Gastrocnemius medialis (tissue), 4 donors: ENCODE data around the gene TMEM272. TPM values are rescaled to one million over a fixed set of nuclear protein-coding genes. Genes with fewer than 3 reads are reported as not detected.

ENCODE experiments used
- ATAC-seq, 2 donors: fragments of 150-250 bp; one replicate each; pipeline ENCODE4 v1.9.1; 2016
- DNase-seq, 2 donors: peaks; one replicate each; pipeline ENCODE4 v3.0.0-alpha.2; 2019
- H3K27ac ChIP-seq, 4 donors: fragments of 200-600 bp; sonication (generic); 1 replicate in 1 of 4; 2 replicates in 3 of 4; pipeline ENCODE4 v1.5.1; 2016 to 2018; ENCODE audit warnings: mild to moderate bottlenecking in 2 of 4, moderate library complexity in 1 of 4
- H3K27me3 ChIP-seq, 3 donors: fragments of 200-600 bp; sonication (generic) in 2 of 3; 1 replicate in 1 of 3; 2 replicates in 2 of 3; pipeline versions ENCODE4 v1.5.1 to v1.6.0; 2016 to 2019; ENCODE audit warnings: mild to moderate bottlenecking in 1 of 3, moderate library complexity in 1 of 3
- H3K36me3 ChIP-seq, 2 donors: fragments of 200-600 bp; sonication (generic) in 1 of 2; one replicate each; pipeline ENCODE4 v1.5.1; 2017 to 2018
- H3K4me1 ChIP-seq, 2 donors: fragments of 200-600 bp; sonication (generic) in 1 of 2; one replicate each; pipeline ENCODE4 v1.5.1; 2016 to 2017; ENCODE audit warnings: mild to moderate bottlenecking in 2 of 2
- H3K4me3 ChIP-seq, 4 donors: fragments of 200-600 bp; sonication (generic) in 3 of 4; 1 replicate in 1 of 4; 2 replicates in 3 of 4; pipeline ENCODE4 v1.5.1; 2016 to 2019; ENCODE audit warnings: mild to moderate bottlenecking in 2 of 4
- H3K9me3 ChIP-seq, 3 donors: fragments of 200-600 bp; sonication (generic) in 2 of 3; 1 replicate in 1 of 3; 2 replicates in 2 of 3; pipeline ENCODE4 v1.5.1; 2016 to 2019
- POLR2A ChIP-seq, 2 donors: fragments of 450-650 bp; IDR thresholded peaks; one replicate each; pipeline ENCODE4 v1.6.1; 2017; ENCODE audit warnings: antibody characterized with exemption in 2 of 2, mild to moderate bottlenecking in 2 of 2, moderate library complexity in 2 of 2
- in situ Hi-C, 4 donors: fragments of 200-750 bp; cut with MboI; loops; one replicate each; pipeline versions ENCODE4 v1.15.0 to v1.8.0; 2017; ENCODE audit warnings: low sequenced_read_pairs in 4 of 4
- intact Hi-C: fragments of 100-400 bp; cut with DNase I; formaldehyde crosslinking; loops from one replicate; pipeline ENCODE4 v1.15.1; 2023; ENCODE audit warnings: low total_unique reads
- total RNA-seq, 4 donors: library from RNA; depleted of rRNA; stranded (reverse); fragments of >200 nt; gene quantifications; one replicate each; pipeline versions ENCODE4 v1.1.0 to v1.2.3, GENCODE V29; 2016
- TF ChIP-seq, protein P1 (sequence below), 5 experiments: fragments of 450-650 bp in 3 of 5; fragments of 200-600 bp in 2 of 5; sonication (generic) in 2 of 5; IDR thresholded peaks in 4 of 5; conservative IDR thresholded peaks in 1 of 5; 1 replicate in 4 of 5; 2 replicates in 1 of 5; pipeline ENCODE4 v1.5.1; 2016 to 2019; ENCODE audit warnings: antibody characterized with exemption in 5 of 5, mild to moderate bottlenecking in 3 of 5, moderate library complexity in 3 of 5

The TMEM272 gene
- total RNA-seq, 4 donors from 2014 or later: 0.20 to 0.41 (median 0.27) TPM; not detected in 1

- TF ChIP-seq, protein P1, sequence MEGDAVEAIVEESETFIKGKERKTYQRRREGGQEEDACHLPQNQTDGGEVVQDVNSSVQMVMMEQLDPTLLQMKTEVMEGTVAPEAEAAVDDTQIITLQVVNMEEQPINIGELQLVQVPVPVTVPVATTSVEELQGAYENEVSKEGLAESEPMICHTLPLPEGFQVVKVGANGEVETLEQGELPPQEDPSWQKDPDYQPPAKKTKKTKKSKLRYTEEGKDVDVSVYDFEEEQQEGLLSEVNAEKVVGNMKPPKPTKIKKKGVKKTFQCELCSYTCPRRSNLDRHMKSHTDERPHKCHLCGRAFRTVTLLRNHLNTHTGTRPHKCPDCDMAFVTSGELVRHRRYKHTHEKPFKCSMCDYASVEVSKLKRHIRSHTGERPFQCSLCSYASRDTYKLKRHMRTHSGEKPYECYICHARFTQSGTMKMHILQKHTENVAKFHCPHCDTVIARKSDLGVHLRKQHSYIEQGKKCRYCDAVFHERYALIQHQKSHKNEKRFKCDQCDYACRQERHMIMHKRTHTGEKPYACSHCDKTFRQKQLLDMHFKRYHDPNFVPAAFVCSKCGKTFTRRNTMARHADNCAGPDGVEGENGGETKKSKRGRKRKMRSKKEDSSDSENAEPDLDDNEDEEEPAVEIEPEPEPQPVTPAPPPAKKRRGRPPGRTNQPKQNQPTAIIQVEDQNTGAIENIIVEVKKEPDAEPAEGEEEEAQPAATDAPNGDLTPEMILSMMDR (IDR thresholded peaks at IDR 0.05 in 4 of 5, conservative IDR thresholded peaks at IDR 0.05 in 1 of 5): no peak
- no peak for TF ChIP-seq POLR2A (IDR thresholded peaks at IDR 0.05)
- H3K4me1 ChIP-seq: peaks cover 16 to 21% of the 10 kb centered on the region in 2 donors
- intact Hi-C loops (loop anchor here (1.0 to 2.0 kb wide), 2 partner anchors 16 to 311 kb away; no protein-coding TSS in a partner anchor), in situ Hi-C loops (loop anchor here (10.0 to 25.0 kb wide), 8 partner anchors 196 to 639 kb away; partner anchors contain the start of genes NEK5 (in 2 of the 4), ALG11 (in 1 of the 4), ATP7B (in 1 of the 4) and CKAP2 (in 1 of the 4))
- no peaks in the 10 kb centered on the region for H3K9me3 ChIP-seq
- H3K27me3 ChIP-seq: no peaks in the 10 kb centered on the region
- no peak for DNase-seq
- ATAC-seq: no peak
- no peak overlapping the region for H3K27ac ChIP-seq
- no peaks in the 10 kb centered on the region for H3K36me3 ChIP-seq
- no peak overlapping the region for H3K4me3 ChIP-seq
These were observed 29.1 kb downstream of the TMEM272 start for GRCh38 chr13:51815848-51816247.

DNA sequence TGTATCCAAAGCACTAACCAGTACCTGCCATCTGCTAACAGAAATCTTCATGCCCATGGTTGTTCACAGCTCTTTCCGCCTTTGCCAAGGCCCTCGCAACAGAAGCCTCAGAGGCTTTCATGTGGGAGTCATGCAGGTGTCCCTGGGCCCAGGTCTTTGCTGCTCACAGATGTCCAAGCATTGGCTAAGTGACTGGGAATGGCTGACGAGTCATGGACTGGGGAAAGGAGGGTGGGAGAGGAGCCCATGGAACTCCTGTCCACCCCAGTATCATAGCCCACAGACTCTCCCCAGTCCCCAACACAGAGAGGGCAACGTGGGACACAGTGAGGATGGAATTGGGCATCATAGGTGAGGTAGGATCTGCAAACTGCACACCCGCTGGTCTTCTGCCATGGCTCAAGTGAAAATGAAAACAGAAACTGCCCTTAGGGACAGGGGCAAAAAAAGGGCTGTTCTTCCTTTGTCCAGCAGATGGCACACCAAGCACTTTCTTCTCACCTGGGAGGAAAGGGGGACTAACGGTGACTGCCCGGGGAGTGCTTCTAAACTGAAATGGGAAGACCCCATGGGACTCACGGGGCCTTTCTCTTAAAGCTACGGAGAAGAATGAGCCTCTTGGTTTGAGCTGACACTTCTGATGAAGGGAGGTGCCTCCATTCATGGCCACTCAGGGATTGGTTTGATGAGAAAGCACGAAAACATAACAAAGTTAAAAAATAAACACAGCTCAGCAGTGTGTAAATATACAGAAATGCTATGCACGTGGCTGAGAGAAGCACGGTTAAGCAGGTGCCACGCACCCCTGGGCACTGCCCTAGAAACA, 29.9 kb downstream of the TMEM272 start:
- in situ Hi-C loops: loop anchor here (10.0 to 25.0 kb wide), 8 partner anchors 197 to 640 kb away; partner anchors contain the start of genes NEK5 (in 2 of the 4), ALG11 (in 1 of the 4), ATP7B (in 1 of the 4) and CKAP2 (in 1 of the 4)
- Histone ChIP-seq H3K4me1 (peaks cover 16 to 21% of the 10 kb centered on the region in 2 donors), H3K36me3 (no peaks in the 10 kb centered on the region), H3K27ac (no peak overlapping the region), H3K4me3 (peak overlapping the region in 2 of 4 donors; percentile 13 to 33), H3K9me3 (no peaks in the 10 kb centered on the region), H3K27me3 (no peaks in the 10 kb centered on the region)
- ATAC-seq (peak; percentile 46 to 79), DNase-seq (peak in 1 of 2 donors; percentile 51)
- intact Hi-C loops: loop anchor here (1.0 to 5.0 kb wide), 3 partner anchors 17 to 312 kb away; partner anchors contain the start of genes ALG11 and ATP7B
- TF ChIP-seq, protein P1 (IDR thresholded peaks at IDR 0.05 in 4 of 5, conservative IDR thresholded peaks at IDR 0.05 in 1 of 5): peak; percentile 58 to 85 (median 78)
- no peak for TF ChIP-seq POLR2A (IDR thresholded peaks at IDR 0.05)

DNA sequence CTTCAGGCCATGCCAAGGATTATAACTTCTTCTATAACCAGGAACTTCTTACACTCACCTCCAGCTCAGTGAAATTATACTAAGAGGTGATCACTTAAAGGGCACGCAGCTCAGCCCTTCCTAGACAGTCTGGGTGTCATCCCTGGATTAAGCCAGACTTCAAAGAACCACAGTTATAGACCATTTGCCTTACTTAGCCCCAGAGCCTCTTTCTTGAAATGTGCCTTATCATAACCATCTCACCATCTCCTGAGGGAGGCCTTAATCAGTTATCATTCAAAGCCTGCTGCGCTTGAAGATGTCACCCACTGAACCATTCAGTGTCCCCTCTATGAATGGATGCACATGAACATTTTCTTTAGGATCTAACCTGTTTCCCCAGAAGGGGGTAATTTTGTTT, 30.9 kb downstream of the TMEM272 start:
- intact Hi-C loops (loop anchor here (2.0 to 5.0 kb wide), 2 partner anchors 198 to 313 kb away; partner anchors contain the start of genes ALG11 and ATP7B), in situ Hi-C loops (loop anchor here (10.0 to 25.0 kb wide), 8 partner anchors 198 to 641 kb away; partner anchors contain the start of genes NEK5 (in 2 of the 4), ALG11 (in 1 of the 4), ATP7B (in 1 of the 4) and CKAP2 (in 1 of the 4))
- Histone ChIP-seq H3K4me3 (no peak overlapping the region), H3K36me3 (no peaks in the 10 kb centered on the region), H3K9me3 (no peaks in the 10 kb centered on the region), H3K4me1 (peaks cover 9 to 16% of the 10 kb centered on the region in 2 donors), H3K27ac (no peak overlapping the region), H3K27me3 (no peaks in the 10 kb centered on the region)
- ATAC-seq (no peak), DNase-seq (no peak)
- no peak for TF ChIP-seq POLR2A (IDR thresholded peaks at IDR 0.05)
- TF ChIP-seq, protein P1 (IDR thresholded peaks at IDR 0.05 in 4 of 5, conservative IDR thresholded peaks at IDR 0.05 in 1 of 5): no peak

DNA sequence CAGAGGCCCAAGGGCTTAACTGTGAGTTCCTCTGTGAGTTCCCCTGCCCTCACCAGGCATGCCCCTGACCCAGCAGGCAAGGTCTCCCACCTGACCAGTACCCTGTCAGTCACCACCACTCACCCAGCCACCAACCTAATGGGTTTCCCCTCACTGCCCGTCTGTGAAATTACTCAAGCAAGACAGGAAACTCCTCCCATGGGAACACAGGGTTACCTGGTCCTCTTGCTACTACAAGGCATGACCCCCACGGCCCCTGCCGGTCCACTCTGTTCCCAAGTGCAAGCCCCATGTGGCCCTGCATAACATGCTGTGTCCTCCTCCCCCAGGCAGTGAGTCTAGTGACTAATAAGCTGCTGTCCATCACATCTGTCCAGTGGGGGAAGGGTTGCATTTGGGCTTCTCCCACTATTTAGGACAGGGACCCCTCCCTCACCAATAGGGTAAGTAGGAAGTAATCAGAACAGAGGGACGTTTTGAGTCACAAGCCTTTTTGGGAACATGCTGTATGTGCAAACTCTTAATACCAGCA, 33.0 kb downstream of the TMEM272 start:
- DNase-seq (peak in 1 of 2 donors; percentile 17), ATAC-seq (peak in 1 of 2 donors; percentile 28)
- in situ Hi-C loops: loop anchor here (10.0 to 25.0 kb wide), 8 partner anchors 200 to 643 kb away; partner anchors contain the start of genes NEK5 (in 2 of the 4), ALG11 (in 1 of the 4), ATP7B (in 1 of the 4) and CKAP2 (in 1 of the 4)
- H3K9me3 ChIP-seq: no peaks in the 10 kb centered on the region
- H3K4me1 ChIP-seq: peaks cover 0 to 9% of the 10 kb centered on the region in 2 donors
- H3K4me3 ChIP-seq: no peak overlapping the region
- H3K27me3 ChIP-seq: no peaks in the 10 kb centered on the region
- no peak overlapping the region for H3K27ac ChIP-seq
- H3K36me3 ChIP-seq: no peaks in the 10 kb centered on the region
- TF ChIP-seq, protein P1 (IDR thresholded peaks at IDR 0.05 in 4 of 5, conservative IDR thresholded peaks at IDR 0.05 in 1 of 5): no peak
- TF ChIP-seq POLR2A (IDR thresholded peaks at IDR 0.05): no peak
- intact Hi-C loops: loop anchor here (5.0 kb wide), 1 partner anchor 200 kb away; the partner anchor contains the start of genes ALG11 and ATP7B
